Mesodermal cell (in vitro differentiated cells): ENCODE data around the gene SLC6A11.

ENCODE experiments used
- H3K27ac ChIP-seq: 2 replicates; pipeline ENCODE4 v1.7.0; 2013; ENCODE audit warnings: mild to moderate bottlenecking, low read depth, low read length, moderate library complexity; ENCODE audit not compliant: severe bottlenecking
- H3K36me3 ChIP-seq: 2 replicates; pipeline ENCODE4 v1.7.1; 2013; ENCODE audit warnings: mild to moderate bottlenecking, low read length, moderate library complexity; ENCODE audit not compliant: control insufficient read depth, insufficient read depth
- H3K4me1 ChIP-seq: one replicate; pipeline ENCODE4 v1.7.1; 2013; ENCODE audit warnings: mild to moderate bottlenecking, low read length; ENCODE audit not compliant: insufficient read depth, control insufficient read depth, poor library complexity, severe bottlenecking
- H3K4me3 ChIP-seq: 2 replicates; pipeline ENCODE4 v1.7.0; 2013; ENCODE audit warnings: low read length, control low read depth, mild to moderate bottlenecking; ENCODE audit not compliant: insufficient read depth, poor library complexity, severe bottlenecking; ENCODE audit errors: extremely low read depth
- H3K9me3 ChIP-seq: 2 replicates; pipeline ENCODE4 v1.7.1; 2013; ENCODE audit warnings: mild to moderate bottlenecking, low read length, moderate library complexity; ENCODE audit not compliant: control insufficient read depth
- WGBS, 2 experiments: methylation state at CpG; one replicate each; pipeline ENCODE4 v1.1.5; 2013; ENCODE audit warnings: missing lambda C conversion rate in 2 of 2; ENCODE audit not compliant: insufficient coverage in 2 of 2; 5-methylcytosine and 5-hydroxymethylcytosine counted together

The SLC6A11 gene

GRCh38 chr3:10941972-10942371 lies 125.9 kb downstream of the SLC6A11 start:
- no peak overlapping the region for H3K4me3 ChIP-seq
- 89% methylated on average over 1 of the region's 1 CpG; no CpG with 5 or more reads in 1 of the 2 experiments for WGBS, 2 experiments
- peaks cover 4% of the 10 kb centered on the region for H3K9me3 ChIP-seq
- no peak overlapping the region for H3K27ac ChIP-seq
- H3K36me3 ChIP-seq: no peaks in the 10 kb centered on the region
- no peaks in the 10 kb centered on the region for H3K4me1 ChIP-seq

- Histone ChIP-seq H3K4me3 (no peak overlapping the region), H3K4me1 (no peaks in the 10 kb centered on the region), H3K36me3 (no peaks in the 10 kb centered on the region), H3K9me3 (peaks cover 4% of the 10 kb centered on the region), H3K27ac (no peak overlapping the region)
- WGBS, 2 experiments: 93 to 94% methylated on average over 2 of the region's 4 CpGs
Observed at GRCh38 chr3:10942690-10943205, 126.7 kb downstream of the SLC6A11 start.

GRCh38 chr3:10944866-10945265 lies 128.8 kb downstream of the SLC6A11 start:
- Histone ChIP-seq H3K27ac (no peak overlapping the region), H3K4me1 (no peaks in the 10 kb centered on the region), H3K36me3 (no peaks in the 10 kb centered on the region), H3K9me3 (peaks cover 4% of the 10 kb centered on the region), H3K4me3 (no peak overlapping the region)
- WGBS, 2 experiments: 91 to 93% methylated on average over 8 of the region's 8 CpGs

GRCh38 chr3:10945683-10946287 lies 129.8 kb downstream of the SLC6A11 start:
- Histone ChIP-seq H3K4me3 (no peak overlapping the region), H3K9me3 (peaks cover 4% of the 10 kb centered on the region), H3K4me1 (no peaks in the 10 kb centered on the region), H3K27ac (no peak overlapping the region), H3K36me3 (no peaks in the 10 kb centered on the region)
- WGBS, 2 experiments: 33 to 61% methylated on average over 4 to 6 of the region's 8 CpGs

GRCh38 chr3:10946526-10946925 lies 130.5 kb downstream of the SLC6A11 start:
- WGBS, 2 experiments: 100% methylated on average over 1 of the region's 8 CpGs; no CpG with 5 or more reads in 1 of the 2 experiments
- peaks cover 4% of the 10 kb centered on the region for H3K9me3 ChIP-seq
- H3K36me3 ChIP-seq: no peaks in the 10 kb centered on the region
- H3K27ac ChIP-seq: no peak overlapping the region
- no peak overlapping the region for H3K4me3 ChIP-seq
- no peaks in the 10 kb centered on the region for H3K4me1 ChIP-seq

- no peak overlapping the region for H3K27ac ChIP-seq
- H3K9me3 ChIP-seq: no peaks in the 10 kb centered on the region
- H3K4me3 ChIP-seq: no peak overlapping the region
- 87 to 88% methylated on average over 4 to 5 of the region's 6 CpGs for WGBS, 2 experiments
- no peaks in the 10 kb centered on the region for H3K4me1 ChIP-seq
- H3K36me3 ChIP-seq: no peaks in the 10 kb centered on the region
Observed at GRCh38 chr3:10948326-10948725, 132.3 kb downstream of the SLC6A11 start.

GRCh38 chr3:10949197-10949596 lies 133.2 kb downstream of the SLC6A11 start:
- H3K4me3 ChIP-seq: no peak overlapping the region
- WGBS, 2 experiments: 83 to 91% methylated on average over 15 to 18 of the region's 19 CpGs
- H3K9me3 ChIP-seq: no peaks in the 10 kb centered on the region
- H3K4me1 ChIP-seq: no peaks in the 10 kb centered on the region
- no peaks in the 10 kb centered on the region for H3K36me3 ChIP-seq
- H3K27ac ChIP-seq: no peak overlapping the region

- no peaks in the 10 kb centered on the region for H3K4me1 ChIP-seq
- H3K4me3 ChIP-seq: no peak overlapping the region
- WGBS, 2 experiments: 48 to 69% methylated on average over 6 to 10 of the region's 12 CpGs
- H3K9me3 ChIP-seq: no peaks in the 10 kb centered on the region
- H3K36me3 ChIP-seq: no peaks in the 10 kb centered on the region
- no peak overlapping the region for H3K27ac ChIP-seq
Observed at GRCh38 chr3:10950476-10951294, 134.7 kb downstream of the SLC6A11 start.

GRCh38 chr3:10951295-10951926 lies 135.4 kb downstream of the SLC6A11 start:
- H3K4me1 ChIP-seq: no peaks in the 10 kb centered on the region
- no peaks in the 10 kb centered on the region for H3K36me3 ChIP-seq
- no peaks in the 10 kb centered on the region for H3K9me3 ChIP-seq
- 68 to 76% methylated on average over 5 to 6 of the region's 7 CpGs for WGBS, 2 experiments
- H3K4me3 ChIP-seq: no peak overlapping the region
- H3K27ac ChIP-seq: no peak overlapping the region

- no peaks in the 10 kb centered on the region for H3K9me3 ChIP-seq
- H3K4me1 ChIP-seq: no peaks in the 10 kb centered on the region
- 78 to 80% methylated on average over 2 to 3 of the region's 3 CpGs for WGBS, 2 experiments
- no peaks in the 10 kb centered on the region for H3K36me3 ChIP-seq
- H3K27ac ChIP-seq: no peak overlapping the region
- no peak overlapping the region for H3K4me3 ChIP-seq
Observed at GRCh38 chr3:10952525-10952924, 136.5 kb downstream of the SLC6A11 start.
